Measurements from ENCODE around the gene MYO7A.

Gene MYO7A

DNA sequence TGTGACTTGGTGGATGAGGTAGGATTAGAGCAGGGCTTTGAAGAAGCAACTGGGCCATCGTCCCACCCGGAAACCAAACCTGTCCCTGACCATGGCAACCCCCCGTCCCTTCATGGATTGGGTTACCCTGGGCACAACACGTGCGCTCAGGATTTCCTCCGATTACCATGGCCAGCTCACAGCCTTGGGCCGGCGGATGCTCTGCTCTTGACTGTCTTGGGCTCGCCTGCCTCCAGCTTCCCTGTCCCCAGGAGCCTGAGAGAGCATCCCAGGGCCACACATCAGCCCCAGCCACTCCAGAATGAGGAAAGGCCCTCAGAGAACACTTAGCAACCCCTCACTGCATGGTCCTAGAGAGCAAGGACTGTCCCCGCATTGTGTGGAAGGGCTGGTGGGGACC is 22.8 kb downstream of the MYO7A start:
- peak overlapping the region in 6 of 11 experiments; percentile 46 to 72 (median 58); a peak in 5 of 22 replicates for H3K9ac ChIP-seq
- peaks cover 0 to 5% (median 0%) of the 10 kb centered on the region in 11 experiments; a peak in 1 of 22 replicates for H3K27me3 ChIP-seq
- peak overlapping the region; percentile 86 to 99 (median 96) for H3K4me2 ChIP-seq
- peaks cover 0 to 16% (median 0%) of the 10 kb centered on the region in 11 experiments; a peak in 7 of 22 replicates for H4K20me1 ChIP-seq
- H3K9me3 ChIP-seq (replicated peaks in 1 of 11) = no peaks in the 10 kb centered on the region
- no peak for TF ChIP-seq Cebpa-rat (IDR thresholded peaks at IDR 0.05)
- no peaks in the 10 kb centered on the region for H3K36me3 ChIP-seq
- H3K4me3 ChIP-seq = no peak overlapping the region
- H3K27ac ChIP-seq = peak overlapping the region; percentile 55 to 85 (median 71); a peak in 19 of 22 replicates
- H3K4me1 ChIP-seq = peaks cover 91 to 99% (median 96%) of the 10 kb centered on the region in 10 experiments

GRCh38 chr11:77151804-77152509 is 23.9 kb downstream of the MYO7A start:
- no peaks in the 10 kb centered on the region for H3K9me3 ChIP-seq (replicated peaks in 1 of 11)
- peaks cover 91 to 97% (median 93%) of the 10 kb centered on the region in 10 experiments for H3K4me1 ChIP-seq
- peaks cover 0 to 5% (median 0%) of the 10 kb centered on the region in 11 experiments; a peak in 1 of 22 replicates for H3K27me3 ChIP-seq
- H3K4me3 ChIP-seq = peak overlapping the region in 2 of 10 experiments; percentile 31 to 38; a peak in 4 of 20 replicates
- no peak for TF ChIP-seq Cebpa-rat (IDR thresholded peaks at IDR 0.05)
- H3K4me2 ChIP-seq = peak overlapping the region; percentile 86 to 99 (median 96)
- H3K9ac ChIP-seq = peak overlapping the region; percentile 36 to 78 (median 62); a peak in 21 of 22 replicates
- H3K36me3 ChIP-seq = no peaks in the 10 kb centered on the region
- H4K20me1 ChIP-seq = peaks cover 0 to 13% (median 0%) of the 10 kb centered on the region in 11 experiments; a peak in 7 of 22 replicates
- H3K27ac ChIP-seq = peak overlapping the region; percentile 56 to 85 (median 71); a peak in 21 of 22 replicates

GRCh38 chr11:77152846-77153245 is 24.8 kb downstream of the MYO7A start:
- peaks cover 83 to 90% (median 85%) of the 10 kb centered on the region in 10 experiments for H3K4me1 ChIP-seq
- no peak for TF ChIP-seq Cebpa-rat (IDR thresholded peaks at IDR 0.05)
- no peaks in the 10 kb centered on the region for H3K9me3 ChIP-seq (replicated peaks in 1 of 11)
- H3K27ac ChIP-seq = peak overlapping the region; percentile 56 to 85 (median 71); a peak in 21 of 22 replicates
- peak overlapping the region in 8 of 10 experiments; percentile 2 to 38 (median 27); a peak in 11 of 20 replicates for H3K4me3 ChIP-seq
- H3K9ac ChIP-seq = peak overlapping the region; percentile 20 to 78 (median 62); a peak in 19 of 22 replicates
- peaks cover 0 to 13% (median 0%) of the 10 kb centered on the region in 11 experiments; a peak in 5 of 22 replicates for H4K20me1 ChIP-seq
- H3K36me3 ChIP-seq = no peaks in the 10 kb centered on the region
- peaks cover 0 to 5% (median 0%) of the 10 kb centered on the region in 11 experiments; a peak in 1 of 22 replicates for H3K27me3 ChIP-seq
- H3K4me2 ChIP-seq = peak overlapping the region; percentile 86 to 99 (median 96)

DNA sequence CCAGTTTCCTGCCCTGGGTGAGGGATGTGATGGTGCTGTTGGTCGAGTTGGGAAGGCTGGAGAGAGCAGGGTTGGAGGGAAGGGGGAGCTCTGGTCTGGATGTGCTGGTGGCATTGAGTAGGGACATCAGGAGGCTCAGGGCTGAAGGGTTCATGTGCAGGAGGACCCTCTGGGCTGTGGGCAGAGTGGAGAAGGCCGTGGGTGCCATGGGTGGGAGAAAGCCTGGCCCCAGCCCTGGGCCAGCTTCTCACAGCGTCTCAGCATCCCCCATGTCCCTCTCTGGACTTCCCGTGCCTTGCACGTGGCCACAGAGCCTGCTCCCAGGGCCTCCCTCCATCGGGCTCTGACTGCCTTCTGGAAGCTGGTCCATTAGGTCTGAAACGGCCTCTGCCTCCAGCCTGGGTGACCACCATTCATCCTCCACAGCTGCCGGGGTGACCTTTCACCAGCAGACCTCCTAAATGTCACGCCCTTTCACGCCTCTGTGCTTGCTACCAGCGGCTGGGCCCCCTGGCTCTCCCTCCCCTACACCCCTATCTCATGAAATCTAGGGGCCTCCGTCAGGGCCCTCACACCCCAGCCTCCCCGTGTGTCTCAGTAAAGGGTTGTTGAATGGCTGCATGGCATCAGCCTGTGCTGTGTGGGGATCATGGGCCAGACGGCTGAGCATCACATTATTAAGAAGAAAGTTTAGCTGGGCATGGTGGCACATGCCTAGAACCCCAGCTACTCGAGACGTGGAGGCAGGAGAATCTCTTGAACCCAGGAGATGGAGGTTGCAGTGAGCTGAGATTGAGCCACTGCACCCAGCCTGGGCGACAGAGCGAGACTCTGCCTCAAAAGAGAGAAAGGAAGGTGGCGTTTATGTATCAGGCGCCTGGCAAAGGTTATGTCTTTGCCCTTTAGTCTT is 25.5 kb downstream of the MYO7A start:
- no peak for TF ChIP-seq Cebpa-rat (IDR thresholded peaks at IDR 0.05)
- Histone ChIP-seq H3K9me3 (replicated peaks in 1 of 11) (no peaks in the 10 kb centered on the region), H3K4me1 (peaks cover 76 to 84% (median 78%) of the 10 kb centered on the region in 10 experiments), H3K27ac (peak overlapping the region; percentile 56 to 85 (median 71); a peak in 21 of 22 replicates), H3K36me3 (no peaks in the 10 kb centered on the region), H3K4me3 (peak overlapping the region in 8 of 10 experiments; percentile 2 to 38 (median 27); a peak in 10 of 20 replicates), H3K4me2 (peak overlapping the region; percentile 86 to 99 (median 96)), H3K9ac (peak overlapping the region; percentile 20 to 78 (median 62); a peak in 17 of 22 replicates), H3K27me3 (peaks cover 0 to 5% (median 0%) of the 10 kb centered on the region in 11 experiments; a peak in 1 of 22 replicates), H4K20me1 (peaks cover 0 to 13% (median 0%) of the 10 kb centered on the region in 11 experiments; a peak in 5 of 22 replicates)

DNA sequence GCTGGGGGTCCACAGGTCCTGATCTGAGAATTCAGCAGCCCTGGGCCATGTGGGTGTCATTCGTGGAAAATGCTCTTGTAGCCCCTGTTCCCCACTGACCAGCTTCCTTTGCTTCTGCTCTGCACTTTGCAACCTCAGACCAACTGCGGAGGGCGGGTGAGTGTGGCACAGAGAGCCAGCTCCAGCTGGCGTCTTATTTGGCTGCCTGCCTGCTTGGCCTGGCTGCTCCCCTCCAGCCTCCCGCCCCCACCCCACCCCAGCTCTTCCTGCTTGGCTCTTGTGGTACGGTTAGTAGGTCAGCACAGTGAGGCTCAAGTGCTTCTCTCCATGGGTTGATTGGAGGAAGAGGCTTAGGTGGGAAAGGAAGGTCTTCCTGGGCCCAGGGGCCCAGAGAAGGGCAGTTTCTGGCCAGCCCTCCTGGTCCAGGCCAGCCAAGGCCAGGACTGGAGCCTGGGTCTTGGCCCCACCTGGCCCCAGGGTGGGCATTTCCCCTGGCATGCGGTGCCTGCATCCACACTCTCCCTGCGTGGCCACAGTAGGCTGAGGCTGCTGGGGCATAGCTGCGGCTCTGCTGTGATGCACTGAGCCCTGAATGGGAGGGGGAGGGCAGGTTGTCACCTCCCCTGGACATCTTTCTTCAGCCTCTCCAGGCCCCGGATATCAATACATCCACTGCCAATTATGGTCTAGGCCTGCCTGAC is 26.5 kb downstream of the MYO7A start:
- H3K9ac ChIP-seq = peak overlapping the region in 9 of 11 experiments; percentile 27 to 78 (median 55); a peak in 11 of 22 replicates
- peak overlapping the region; percentile 86 to 99 (median 96) for H3K4me2 ChIP-seq
- peaks cover 0 to 5% (median 0%) of the 10 kb centered on the region in 11 experiments; a peak in 1 of 22 replicates for H3K27me3 ChIP-seq
- H3K4me1 ChIP-seq = peaks cover 66 to 74% (median 69%) of the 10 kb centered on the region in 10 experiments
- H4K20me1 ChIP-seq = peaks cover 0 to 13% (median 0%) of the 10 kb centered on the region in 11 experiments; a peak in 5 of 22 replicates
- H3K36me3 ChIP-seq = no peaks in the 10 kb centered on the region
- peak overlapping the region in 10 of 11 experiments; percentile 34 to 85 (median 68); a peak in 15 of 22 replicates for H3K27ac ChIP-seq
- no peak for TF ChIP-seq Cebpa-rat (IDR thresholded peaks at IDR 0.05)
- peak overlapping the region in 1 of 10 experiments; percentile 9; a peak in 2 of 20 replicates for H3K4me3 ChIP-seq
- no peaks in the 10 kb centered on the region for H3K9me3 ChIP-seq (replicated peaks in 1 of 11)

DNA sequence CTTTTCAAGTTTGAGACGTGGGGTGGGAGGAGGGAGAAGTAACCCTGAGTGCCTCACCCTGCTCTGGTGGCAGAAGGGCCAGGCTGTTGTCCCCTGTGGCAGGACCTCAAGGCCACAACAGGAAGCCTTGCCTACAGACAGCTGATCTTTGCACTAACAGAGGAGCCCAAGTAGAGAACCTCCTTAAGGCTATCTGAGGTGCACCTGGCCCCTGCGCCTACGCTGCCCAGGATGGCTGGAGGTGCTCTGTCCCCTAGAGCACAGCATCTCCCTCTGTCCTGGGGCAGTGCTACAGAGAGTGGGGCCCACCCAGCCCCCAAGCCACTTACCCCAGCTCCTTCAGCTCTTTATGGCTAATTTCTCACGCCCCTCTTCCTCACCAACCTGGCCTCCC is 27.0 kb downstream of the MYO7A start:
- no peaks in the 10 kb centered on the region for H3K36me3 ChIP-seq
- H3K4me2 ChIP-seq = peak overlapping the region; percentile 86 to 99 (median 96)
- H3K9me3 ChIP-seq (replicated peaks in 1 of 11) = no peaks in the 10 kb centered on the region
- no peak for TF ChIP-seq Cebpa-rat (IDR thresholded peaks at IDR 0.05)
- H4K20me1 ChIP-seq = peaks cover 0 to 13% (median 0%) of the 10 kb centered on the region in 11 experiments; a peak in 5 of 22 replicates
- peaks cover 0 to 5% (median 0%) of the 10 kb centered on the region in 11 experiments; a peak in 1 of 22 replicates for H3K27me3 ChIP-seq
- H3K9ac ChIP-seq = peak overlapping the region in 7 of 11 experiments; percentile 15 to 72 (median 53); a peak in 4 of 22 replicates
- peaks cover 61 to 68% (median 63%) of the 10 kb centered on the region in 10 experiments for H3K4me1 ChIP-seq
- peak overlapping the region in 6 of 11 experiments; percentile 40 to 73 (median 59); a peak in 7 of 22 replicates for H3K27ac ChIP-seq
- H3K4me3 ChIP-seq = no peak overlapping the region

GRCh38 chr11:77155556-77156130 is 27.6 kb downstream of the MYO7A start:
- Histone ChIP-seq H3K9me3 (replicated peaks in 1 of 11) (no peaks in the 10 kb centered on the region), H3K27ac (peak overlapping the region in 6 of 11 experiments; percentile 17 to 67 (median 46); a peak in 5 of 22 replicates), H3K4me1 (peaks cover 55 to 63% (median 58%) of the 10 kb centered on the region in 10 experiments), H3K9ac (peak overlapping the region in 3 of 11 experiments; percentile 15 to 61 (median 53); a peak in 1 of 22 replicates), H3K36me3 (no peaks in the 10 kb centered on the region), H3K4me2 (peak overlapping the region; percentile 86 to 99 (median 96)), H3K27me3 (peaks cover 0 to 5% (median 0%) of the 10 kb centered on the region in 11 experiments; a peak in 1 of 22 replicates), H4K20me1 (peaks cover 0 to 13% (median 0%) of the 10 kb centered on the region in 11 experiments; a peak in 5 of 22 replicates), H3K4me3 (no peak overlapping the region)
- no peak for TF ChIP-seq Cebpa-rat (IDR thresholded peaks at IDR 0.05)

Measured in BLaER1 treated with 17β-estradiol and CSF1 and Interleukin-3, amounts not matched to agents 10 nM and 100 nM (cell line).